GM13977 (cell line): ENCODE data around the gene FOXN1.

Experiments
- DNase-seq: peaks from one replicate; pipeline ENCODE4 v3.0.0; 2012; ENCODE audit warnings: low spot score
- CTCF ChIP-seq: IDR thresholded peaks from 2 replicates; pipeline ENCODE4 v1.5.1; 2012; ENCODE audit warnings: mild to moderate bottlenecking, control low read depth; ENCODE audit not compliant: insufficient read depth; ENCODE audit errors: extremely low read depth, missing control alignments
- in situ Hi-C: fragments of 300-500 bp; cut with MboI; formaldehyde crosslinking; loops from one replicate; pipeline ENCODE4 v1.12.0; 2022; ENCODE audit warnings: low sequenced_read_pairs, low pct_unique_long_range_greater_than_20kb, mixed read lengths, inconsistent platforms; ENCODE audit not compliant: unreplicated experiment

Gene FOXN1

GRCh38 chr17:28534740-28535375 is 28.7 kb downstream of the FOXN1 start:
- DNase-seq: no peak
- peak; percentile 14 for TF ChIP-seq CTCF
- in situ Hi-C loops: loop anchor here (25.0 kb wide), 1 partner anchor 148 kb away; no protein-coding TSS in a partner anchor

GRCh38 chr17:28536532-28537218 is 30.5 kb downstream of the FOXN1 start:
- DNase-seq: no peak
- in situ Hi-C loops: loop anchor here (25.0 kb wide), 1 partner anchor 149 kb away; no protein-coding TSS in a partner anchor
- TF ChIP-seq CTCF: no peak

- in situ Hi-C loops: loop anchor here (25.0 kb wide), 1 partner anchor 150 kb away; no protein-coding TSS in a partner anchor
- no peak for DNase-seq
- no peak for TF ChIP-seq CTCF
Measured at GRCh38 chr17:28537219-28537610, 31.1 kb downstream of the FOXN1 start.

GRCh38 chr17:28538296-28538895 is 32.2 kb downstream of the FOXN1 start:
- in situ Hi-C loops: loop anchor here (25.0 kb wide), 1 partner anchor 151 kb away; no protein-coding TSS in a partner anchor
- TF ChIP-seq CTCF: no peak
- no peak for DNase-seq

GRCh38 chr17:28540231-28540630 is 34.1 kb downstream of the FOXN1 start:
- in situ Hi-C loops: loop anchor here (25.0 kb wide), 1 partner anchor 153 kb away; no protein-coding TSS in a partner anchor
- peak; percentile 13 for DNase-seq
- no peak for TF ChIP-seq CTCF

- no peak for TF ChIP-seq CTCF
- in situ Hi-C loops: loop anchor here (25.0 kb wide), 1 partner anchor 154 kb away; no protein-coding TSS in a partner anchor
- DNase-seq: no peak
Measured at GRCh38 chr17:28541439-28541838, 35.3 kb downstream of the FOXN1 start.
